Astrocyte (in vitro differentiated cells and primary cell): ENCODE results near the gene USH1C. TPM values are rescaled to one million over a fixed set of nuclear protein-coding genes. Genes with fewer than 3 reads are reported as not detected.

Experiments
- DNase-seq: peaks from one replicate; pipeline ENCODE4 v3.0.0-alpha.2; 2010; ENCODE audit warnings: low read depth
- FAIRE-seq: peaks from 2 replicates; lab custom pipeline; 2011; peaks lifted over from hg19 to GRCh38; lab: Jason Lieb, UNC
- H2AFZ ChIP-seq: 2 replicates; pipeline ENCODE4 v1.6.0; 2012; ENCODE audit warnings: low read depth, low read length, inconsistent platforms
- H3K27ac ChIP-seq: 2 replicates; pipeline ENCODE4 v1.5.1; 2011; ENCODE audit warnings: low read depth, low read length, inconsistent platforms
- H3K27me3 ChIP-seq: 2 replicates; pipeline ENCODE4 v1.6.0; 2011; ENCODE audit warnings: low read length, inconsistent platforms; ENCODE audit not compliant: insufficient read depth
- H3K36me3 ChIP-seq: 2 replicates; pipeline ENCODE4 v1.5.1; 2011; ENCODE audit warnings: low read length, inconsistent platforms; ENCODE audit not compliant: insufficient read depth
- H3K4me1 ChIP-seq: 2 replicates; pipeline ENCODE4 v1.5.1; 2011; ENCODE audit warnings: low read length, inconsistent platforms; ENCODE audit not compliant: insufficient read depth
- H3K4me2 ChIP-seq: 2 replicates; pipeline ENCODE4 v1.6.0; 2012; ENCODE audit warnings: low read length, inconsistent platforms
- H3K4me3 ChIP-seq: 2 replicates; pipeline ENCODE4 v1.5.1; 2011; ENCODE audit warnings: low read depth, mild to moderate bottlenecking, low read length, inconsistent platforms; ENCODE audit not compliant: insufficient read depth
- H3K79me2 ChIP-seq: 2 replicates; pipeline ENCODE4 v1.6.0; 2012; ENCODE audit warnings: mild to moderate bottlenecking, low read length, inconsistent platforms; ENCODE audit not compliant: insufficient read depth
- H3K9ac ChIP-seq: 2 replicates; pipeline ENCODE4 v1.6.0; 2012; ENCODE audit warnings: mild to moderate bottlenecking, low read length, inconsistent platforms
- H3K9me3 ChIP-seq: 2 replicates; pipeline ENCODE4 v1.5.1; 2012; ENCODE audit warnings: low read depth, mild to moderate bottlenecking, low read length, inconsistent platforms; ENCODE audit not compliant: insufficient read depth
- H4K20me1 ChIP-seq: 2 replicates; pipeline ENCODE4 v1.6.0; 2012; ENCODE audit warnings: low read length, inconsistent platforms; ENCODE audit not compliant: insufficient read depth
- H3K27ac Mint-ChIP-seq: one replicate; pipeline ENCODE4 v1.8.0; 2021; ENCODE audit warnings: mild to moderate bottlenecking, mixed read lengths; ENCODE audit not compliant: unreplicated experiment
- H3K27me3 Mint-ChIP-seq: one replicate; pipeline ENCODE4 v1.8.0; 2021; ENCODE audit warnings: low read depth, mixed read lengths; ENCODE audit not compliant: unreplicated experiment
- H3K36me3 Mint-ChIP-seq: one replicate; pipeline ENCODE4 v1.8.0; 2021; ENCODE audit warnings: low read depth, mixed read lengths; ENCODE audit not compliant: unreplicated experiment
- H3K4me1 Mint-ChIP-seq: one replicate; pipeline ENCODE4 v1.8.0; 2021; ENCODE audit warnings: low read depth, mixed read lengths; ENCODE audit not compliant: unreplicated experiment
- H3K4me3 Mint-ChIP-seq: one replicate; pipeline ENCODE4 v1.8.0; 2021; ENCODE audit warnings: mild to moderate bottlenecking, moderate library complexity, mixed read lengths; ENCODE audit not compliant: unreplicated experiment
- H3K9me3 Mint-ChIP-seq: one replicate; pipeline ENCODE4 v1.8.0; 2021; ENCODE audit warnings: mild to moderate bottlenecking, mixed read lengths; ENCODE audit not compliant: unreplicated experiment
- EZH2 ChIP-seq: IDR thresholded peaks from 2 replicates; pipeline ENCODE4 v1.6.1; 2012; ENCODE audit warnings: mild to moderate bottlenecking, low read length, inconsistent platforms; ENCODE audit not compliant: insufficient read depth
- total RNA-seq: library from RNA; stranded (reverse); gene quantifications from 2 replicates; pipeline ENCODE4 v1.2.1, GENCODE V29; 2021
- TF ChIP-seq, protein P1 (sequence below): IDR thresholded peaks from 2 replicates; pipeline ENCODE4 v1.5.1; 2011; ENCODE audit warnings: low read depth, mild to moderate bottlenecking, inconsistent platforms, low read length, moderate library complexity; ENCODE audit not compliant: insufficient read depth

The USH1C gene
- total RNA-seq, 1 donor from 2014 or later, result not detected

DNA sequence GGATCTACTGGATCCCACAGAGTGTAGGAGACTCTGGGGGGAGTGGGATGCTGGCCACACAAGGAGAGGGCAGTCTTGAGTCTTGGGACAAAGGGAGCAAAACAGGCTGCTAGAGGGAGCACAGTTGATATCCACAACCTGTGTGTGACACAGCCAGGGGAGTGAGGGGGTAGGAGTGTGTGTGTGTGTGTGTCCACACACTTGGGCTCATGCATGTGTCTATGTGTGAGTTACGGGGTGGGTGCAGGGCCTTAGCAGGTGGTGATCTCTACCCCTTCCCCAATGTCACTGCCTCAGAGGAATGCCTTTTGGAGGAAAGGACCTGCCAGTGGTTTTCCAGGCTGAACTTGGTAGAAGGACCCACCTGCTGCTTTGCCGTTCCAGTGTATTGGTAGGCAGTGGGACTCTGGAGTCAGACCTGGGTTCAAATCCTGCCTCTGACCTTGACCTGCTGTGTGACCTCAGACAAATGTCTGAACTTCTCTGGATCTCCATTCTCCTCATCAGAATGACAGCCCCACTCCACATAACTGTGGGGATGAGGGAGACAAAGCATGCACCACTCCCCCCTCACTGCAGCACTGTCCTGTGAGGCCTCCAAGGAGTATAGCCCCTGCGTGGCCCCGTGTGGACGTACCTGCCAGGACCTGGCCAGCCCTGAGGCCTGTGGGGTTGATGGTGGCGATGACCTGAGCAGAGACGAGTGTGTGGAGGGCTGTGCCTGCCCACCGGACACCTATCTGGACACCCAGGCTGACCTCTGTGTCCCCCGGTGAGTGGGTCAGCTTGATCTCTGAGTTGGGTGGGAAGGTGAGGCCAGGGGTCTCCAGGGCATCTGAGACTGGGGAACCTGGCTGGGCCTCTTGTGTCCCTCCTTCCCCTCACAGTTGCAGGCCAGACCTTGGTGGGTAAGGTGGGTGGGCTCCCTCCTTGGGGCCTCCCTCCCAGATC lies 30.2 kb upstream of the USH1C start:
- H3K4me3 Mint-ChIP-seq, result no peak overlapping the region
- H3K4me3 ChIP-seq, result no peak overlapping the region
- no peaks in the 10 kb centered on the region for H3K36me3 Mint-ChIP-seq
- TF ChIP-seq EZH2, result no peak
- peaks cover 52% of the 10 kb centered on the region for H3K27me3 Mint-ChIP-seq
- DNase-seq (no peak), FAIRE-seq (no peak)
- H3K4me1 Mint-ChIP-seq, result no peaks in the 10 kb centered on the region
- H3K27ac Mint-ChIP-seq, result no peak overlapping the region
- H3K4me2 ChIP-seq, result no peak overlapping the region
- H3K79me2 ChIP-seq, result no peaks in the 10 kb centered on the region
- H3K9me3 ChIP-seq, result no peaks in the 10 kb centered on the region
- no peaks in the 10 kb centered on the region for H3K36me3 ChIP-seq
- H2AFZ ChIP-seq, result no peak overlapping the region
- no peaks in the 10 kb centered on the region for H3K27me3 ChIP-seq
- H4K20me1 ChIP-seq, result no peaks in the 10 kb centered on the region
- H3K27ac ChIP-seq, result no peak overlapping the region
- H3K9ac ChIP-seq, result no peak overlapping the region
- H3K9me3 Mint-ChIP-seq, result no peaks in the 10 kb centered on the region
- no peaks in the 10 kb centered on the region for H3K4me1 ChIP-seq

DNA sequence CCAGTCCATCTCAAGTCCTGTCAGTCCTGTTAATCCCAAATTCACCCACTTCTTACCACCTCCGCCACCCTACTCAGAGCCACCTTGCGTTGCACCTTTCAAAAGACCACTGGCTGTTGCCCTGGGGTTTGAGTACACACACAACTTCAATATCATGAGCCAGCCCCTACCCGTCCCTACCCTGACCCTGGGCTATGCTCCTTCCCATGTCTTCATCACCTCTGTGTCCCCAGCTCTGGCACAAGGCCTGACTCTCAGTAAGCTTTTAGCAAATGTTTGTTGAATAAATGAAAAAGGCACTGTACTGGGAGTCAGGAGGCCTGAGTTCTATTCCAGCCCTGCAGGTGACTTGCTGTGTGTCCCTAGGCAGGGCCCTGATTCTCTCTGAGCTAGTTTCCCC lies 29.3 kb upstream of the USH1C start:
- Mint-ChIP-seq H3K9me3 (no peaks in the 10 kb centered on the region), H3K4me1 (no peaks in the 10 kb centered on the region), H3K27me3 (peaks cover 51% of the 10 kb centered on the region), H3K4me3 (no peak overlapping the region), H3K27ac (no peak overlapping the region), H3K36me3 (no peaks in the 10 kb centered on the region)
- Histone ChIP-seq H3K4me3 (no peak overlapping the region), H3K4me2 (no peak overlapping the region), H4K20me1 (no peaks in the 10 kb centered on the region), H3K36me3 (no peaks in the 10 kb centered on the region), H3K4me1 (no peaks in the 10 kb centered on the region), H2AFZ (no peak overlapping the region), H3K79me2 (no peaks in the 10 kb centered on the region), H3K9me3 (no peaks in the 10 kb centered on the region), H3K27me3 (no peaks in the 10 kb centered on the region), H3K27ac (no peak overlapping the region), H3K9ac (no peak overlapping the region)
- FAIRE-seq (no peak), DNase-seq (no peak)
- TF ChIP-seq, protein P1, sequence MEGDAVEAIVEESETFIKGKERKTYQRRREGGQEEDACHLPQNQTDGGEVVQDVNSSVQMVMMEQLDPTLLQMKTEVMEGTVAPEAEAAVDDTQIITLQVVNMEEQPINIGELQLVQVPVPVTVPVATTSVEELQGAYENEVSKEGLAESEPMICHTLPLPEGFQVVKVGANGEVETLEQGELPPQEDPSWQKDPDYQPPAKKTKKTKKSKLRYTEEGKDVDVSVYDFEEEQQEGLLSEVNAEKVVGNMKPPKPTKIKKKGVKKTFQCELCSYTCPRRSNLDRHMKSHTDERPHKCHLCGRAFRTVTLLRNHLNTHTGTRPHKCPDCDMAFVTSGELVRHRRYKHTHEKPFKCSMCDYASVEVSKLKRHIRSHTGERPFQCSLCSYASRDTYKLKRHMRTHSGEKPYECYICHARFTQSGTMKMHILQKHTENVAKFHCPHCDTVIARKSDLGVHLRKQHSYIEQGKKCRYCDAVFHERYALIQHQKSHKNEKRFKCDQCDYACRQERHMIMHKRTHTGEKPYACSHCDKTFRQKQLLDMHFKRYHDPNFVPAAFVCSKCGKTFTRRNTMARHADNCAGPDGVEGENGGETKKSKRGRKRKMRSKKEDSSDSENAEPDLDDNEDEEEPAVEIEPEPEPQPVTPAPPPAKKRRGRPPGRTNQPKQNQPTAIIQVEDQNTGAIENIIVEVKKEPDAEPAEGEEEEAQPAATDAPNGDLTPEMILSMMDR, result no peak
- TF ChIP-seq EZH2, result no peak

DNA sequence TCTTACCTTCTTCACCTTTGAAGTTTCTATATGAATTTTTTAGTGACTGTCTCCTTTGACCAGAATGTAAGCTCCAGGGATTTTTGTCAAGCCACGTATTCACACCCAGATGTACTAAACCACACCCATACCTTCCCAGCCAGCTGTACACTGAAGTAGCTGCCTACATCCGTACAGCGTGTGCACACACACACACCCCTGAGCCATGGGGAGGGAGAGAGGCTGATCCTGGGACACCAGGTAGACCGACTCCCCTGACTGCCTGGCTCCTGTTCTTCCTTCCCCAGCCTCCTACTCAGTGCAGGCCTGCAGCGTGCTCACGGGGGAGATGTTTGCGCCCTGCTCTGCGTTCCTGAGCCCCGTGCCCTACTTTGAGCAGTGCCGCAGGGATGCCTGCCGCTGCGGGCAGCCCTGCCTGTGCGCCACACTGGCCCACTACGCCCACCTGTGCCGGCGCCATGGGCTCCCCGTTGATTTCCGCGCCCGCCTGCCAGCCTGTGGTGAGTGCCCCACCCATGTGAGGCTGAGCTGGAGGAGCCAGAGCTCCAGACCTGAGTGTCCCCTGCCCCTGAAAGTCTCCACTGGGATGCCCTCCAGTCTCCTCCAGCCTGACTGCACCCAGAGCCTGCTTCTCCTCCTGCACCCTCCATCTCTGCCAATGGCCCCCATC lies 28.7 kb upstream of the USH1C start:
- H4K20me1 ChIP-seq, result no peaks in the 10 kb centered on the region
- H3K9ac ChIP-seq, result no peak overlapping the region
- H3K27me3 Mint-ChIP-seq, result peaks cover 47% of the 10 kb centered on the region
- H3K79me2 ChIP-seq, result no peaks in the 10 kb centered on the region
- no peaks in the 10 kb centered on the region for H3K9me3 Mint-ChIP-seq
- H3K36me3 ChIP-seq, result no peaks in the 10 kb centered on the region
- H3K27me3 ChIP-seq, result no peaks in the 10 kb centered on the region
- H3K4me2 ChIP-seq, result no peak overlapping the region
- no peak for TF ChIP-seq EZH2
- no peaks in the 10 kb centered on the region for H3K9me3 ChIP-seq
- H3K4me1 Mint-ChIP-seq, result no peaks in the 10 kb centered on the region
- no peaks in the 10 kb centered on the region for H3K36me3 Mint-ChIP-seq
- H3K4me3 Mint-ChIP-seq, result no peak overlapping the region
- H3K27ac Mint-ChIP-seq, result no peak overlapping the region
- DNase-seq, result no peak
- H3K4me3 ChIP-seq, result no peak overlapping the region
- H3K4me1 ChIP-seq, result no peaks in the 10 kb centered on the region
- H3K27ac ChIP-seq, result no peak overlapping the region
- no peak overlapping the region for H2AFZ ChIP-seq
- FAIRE-seq, result no peak
